ENCODE measurements around the gene ADCK2.

ADCK2 gene

GRCh38 chr7:140738280-140738679, 65.5 kb downstream of the ADCK2 start:
- TF ChIP-seq CTCF (IDR thresholded peaks at IDR 0.05), result no peak

- no peak for TF ChIP-seq CTCF (IDR thresholded peaks at IDR 0.05)
Measured at GRCh38 chr7:140744005-140744404, 71.3 kb downstream of the ADCK2 start.
